ENCODE measurements around the gene KCNIP3.
"Not testable (repeated sequence)": the region's sequence is repeated elsewhere in the genome, so short reads cannot be mapped to it uniquely, and the experiment has no call there.

Gene KCNIP3

GRCh38 chr2:95404676-95405075, 107.5 kb downstream of the KCNIP3 start:
- DNase-seq (ENCODE audit: low read depth) = not testable (repeated sequence)

- not testable (repeated sequence) for DNase-seq (ENCODE audit: low read depth)
Measured at GRCh38 chr2:95411239-95411638, 114.1 kb downstream of the KCNIP3 start.

- peak; percentile 44 for DNase-seq (ENCODE audit: low read depth)
Measured at GRCh38 chr2:95414015-95414594, 117.0 kb downstream of the KCNIP3 start.

GRCh38 chr2:95415138-95415537, 118.0 kb downstream of the KCNIP3 start:
- DNase-seq (ENCODE audit: low read depth) = not testable (repeated sequence)

- not testable (repeated sequence) for DNase-seq (ENCODE audit: low read depth)
Measured at GRCh38 chr2:95415561-95415960, 118.4 kb downstream of the KCNIP3 start.

- not testable (repeated sequence) for DNase-seq (ENCODE audit: low read depth)
Measured at GRCh38 chr2:95427196-95427867, 130.2 kb downstream of the KCNIP3 start.

GRCh38 chr2:95429748-95430467, 132.8 kb downstream of the KCNIP3 start:
- not testable (repeated sequence) for DNase-seq (ENCODE audit: low read depth)

- not testable (repeated sequence) for DNase-seq (ENCODE audit: low read depth)
Measured at GRCh38 chr2:95433373-95433772, 136.2 kb downstream of the KCNIP3 start.

GRCh38 chr2:95433973-95434372, 136.8 kb downstream of the KCNIP3 start:
- not testable (repeated sequence) for DNase-seq (ENCODE audit: low read depth)

- peak; percentile 69 for DNase-seq (ENCODE audit: low read depth)
Measured at GRCh38 chr2:95434507-95435076, 137.4 kb downstream of the KCNIP3 start.

- DNase-seq (ENCODE audit: low read depth) = not testable (repeated sequence)
Measured at GRCh38 chr2:95435162-95435871, 138.2 kb downstream of the KCNIP3 start.
